Neuronal stem cell (in vitro differentiated cells): ENCODE data around the gene PHKG1. TPM values are rescaled to one million over a fixed set of nuclear protein-coding genes. Genes with fewer than 3 reads are reported as not detected.
"Not testable (repeated sequence)": the region's sequence is repeated elsewhere in the genome, so short reads cannot be mapped to it uniquely, and the experiment has no call there.

Experiments used
- DNase-seq: peaks from one replicate; pipeline ENCODE4 v3.0.0-alpha.2; 2013; ENCODE audit warnings: low spot score
- H2AFZ ChIP-seq: one replicate; pipeline ENCODE4 v1.6.1; 2013; ENCODE audit warnings: mild to moderate bottlenecking, low read length, inconsistent platforms
- H2AK5ac ChIP-seq: 2 replicates; pipeline ENCODE4 v1.6.1; 2013; ENCODE audit warnings: low read depth, mild to moderate bottlenecking, inconsistent platforms, low read length, moderate library complexity, mixed read lengths
- H2BK120ac ChIP-seq: 2 replicates; pipeline ENCODE4 v1.6.1; 2013; ENCODE audit warnings: low read depth, mild to moderate bottlenecking, inconsistent platforms, low read length, moderate library complexity, mixed read lengths
- H2BK12ac ChIP-seq: one replicate; pipeline ENCODE4 v1.6.1; 2013; ENCODE audit warnings: low read length, inconsistent platforms
- H2BK15ac ChIP-seq: 2 replicates; pipeline ENCODE4 v1.6.1; 2013; ENCODE audit warnings: mild to moderate bottlenecking, low read length, inconsistent platforms, mixed read lengths
- H2BK5ac ChIP-seq: one replicate; pipeline ENCODE4 v1.6.1; 2013; ENCODE audit warnings: inconsistent platforms, mild to moderate bottlenecking, low read length, moderate library complexity
- H3K14ac ChIP-seq: one replicate; pipeline ENCODE4 v1.6.1; 2013; ENCODE audit warnings: low read length, inconsistent platforms
- H3K18ac ChIP-seq: 2 replicates; pipeline ENCODE4 v1.6.1; 2013; ENCODE audit warnings: low read length, inconsistent platforms
- H3K23ac ChIP-seq: 2 replicates; pipeline ENCODE4 v1.6.1; 2013; ENCODE audit warnings: low read depth, mild to moderate bottlenecking, mixed read lengths, low read length, inconsistent platforms; ENCODE audit not compliant: poor library complexity
- H3K27ac ChIP-seq: replicated peaks from 3 replicates; pipeline ENCODE4 v1.5.1; 2013; ENCODE audit warnings: low read length, inconsistent platforms
- H3K27me3 ChIP-seq, 3 experiments: 2 replicates each; pipeline ENCODE4 v1.6.1; 2013; ENCODE audit warnings: low read length in 3 of 3, mild to moderate bottlenecking in 2 of 3, inconsistent platforms in 1 of 3, low read depth in 1 of 3, mixed read lengths in 1 of 3, moderate library complexity in 1 of 3; ENCODE audit not compliant: control insufficient read depth in 3 of 3, insufficient read depth in 3 of 3
- H3K36me3 ChIP-seq, 2 donors: replicated peaks in 1 of 2; 2 replicates each; pipeline ENCODE4 v1.6.1; 2013; ENCODE audit warnings: low read length in 2 of 2; ENCODE audit not compliant: control insufficient read depth in 2 of 2, insufficient read depth in 2 of 2
- H3K4ac ChIP-seq: 2 replicates; pipeline ENCODE4 v1.6.1; 2013; ENCODE audit warnings: inconsistent platforms, mild to moderate bottlenecking, low read length, moderate library complexity
- H3K4me1 ChIP-seq, 2 donors: 1 replicate in 1 of 2; 2 replicates in 1 of 2; pipeline ENCODE4 v1.6.1; 2013; ENCODE audit warnings: low read length in 2 of 2, low read depth in 1 of 2; ENCODE audit not compliant: control insufficient read depth in 2 of 2, insufficient read depth in 1 of 2
- H3K4me2 ChIP-seq: one replicate; pipeline ENCODE4 v1.6.1; 2013; ENCODE audit warnings: mild to moderate bottlenecking, low read length, inconsistent platforms; ENCODE audit not compliant: insufficient read depth, poor library complexity, severe bottlenecking
- H3K4me3 ChIP-seq, 2 donors: 2 replicates each; pipeline ENCODE4 v1.5.1; 2013; ENCODE audit warnings: low read length in 2 of 2, mild to moderate bottlenecking in 2 of 2, inconsistent platforms in 1 of 2, moderate library complexity in 1 of 2
- H3K79me1 ChIP-seq: one replicate; pipeline ENCODE4 v1.6.1; 2013; ENCODE audit warnings: low read depth, mild to moderate bottlenecking, inconsistent platforms, low read length, moderate library complexity
- H3K9ac ChIP-seq: one replicate; pipeline ENCODE4 v1.6.1; 2013; ENCODE audit warnings: mild to moderate bottlenecking, low read depth, low read length, inconsistent platforms; ENCODE audit not compliant: poor library complexity
- H3K9me3 ChIP-seq, 2 donors: replicated peaks in 1 of 2; 2 replicates each; pipeline versions ENCODE3 to v1.6.1; 2013; ENCODE audit warnings: low read length in 2 of 2, mild to moderate bottlenecking in 2 of 2, inconsistent platforms in 1 of 2, low read depth in 1 of 2, mixed read lengths in 1 of 2, moderate library complexity in 1 of 2; ENCODE audit not compliant: control insufficient read depth in 2 of 2, insufficient read depth in 1 of 2
- H4K8ac ChIP-seq: one replicate; pipeline ENCODE4 v1.6.1; 2013; ENCODE audit warnings: low read depth, mild to moderate bottlenecking, inconsistent platforms, low read length, moderate library complexity
- H4K91ac ChIP-seq: one replicate; pipeline ENCODE4 v1.6.1; 2013; ENCODE audit warnings: low read length, low read depth, mild to moderate bottlenecking, inconsistent platforms; ENCODE audit not compliant: poor library complexity
- WGBS, 2 donors: extraction: QIAGEN DNeasy Blood & Tissue Kit; methylation state at CpG; one replicate each; pipeline ENCODE4 v1.1.7; 2013; ENCODE audit warnings: missing lambda C conversion rate in 2 of 2, mixed read lengths in 1 of 2; ENCODE audit not compliant: insufficient read length in 2 of 2, insufficient replicate concordance in 1 of 2; ENCODE audit errors: extremely low coverage in 2 of 2; 5-methylcytosine and 5-hydroxymethylcytosine counted together
- small RNA-seq: library from polyadenylated mRNA; stranded (forward); fragments of <200 nt; extraction: miRNeasy Mini kit (QIAGEN cat#:217004); gene quantifications from one replicate; pipeline ENCODE3, GENCODE V24; 2013; ENCODE audit not compliant: insufficient read depth

The PHKG1 gene

GRCh38 chr7:56031556-56031955 lies 61.2 kb downstream of the PHKG1 start:
- H2AFZ ChIP-seq, H2BK15ac ChIP-seq, H3K18ac ChIP-seq, H3K23ac ChIP-seq, H4K91ac ChIP-seq, H3K9ac ChIP-seq, H3K4me1 ChIP-seq, H2BK12ac ChIP-seq, H3K9me3 ChIP-seq, H3K27me3 ChIP-seq, H2BK5ac ChIP-seq, H3K14ac ChIP-seq, H3K4me3 ChIP-seq, H4K8ac ChIP-seq, DNase-seq, H3K27ac ChIP-seq, H2BK120ac ChIP-seq, H3K4me2 ChIP-seq, H3K79me1 ChIP-seq, H3K4ac ChIP-seq, H2AK5ac ChIP-seq: not testable (repeated sequence)
- peaks cover 9 to 50% of the 10 kb centered on the region in 2 donors for H3K36me3 ChIP-seq
- no CpG with 5 or more reads among the region's 8 CpGs for WGBS, 2 donors

GRCh38 chr7:56030340-56030739 lies 62.4 kb downstream of the PHKG1 start:
- no peaks in the 10 kb centered on the region for H3K79me1 ChIP-seq
- no peaks in the 10 kb centered on the region for H3K4me1 ChIP-seq
- H3K23ac ChIP-seq = no peak overlapping the region
- H4K91ac ChIP-seq = no peak overlapping the region
- H3K4ac ChIP-seq = no peak overlapping the region
- H2AK5ac ChIP-seq = no peak overlapping the region
- no peak for DNase-seq
- H4K8ac ChIP-seq = no peak overlapping the region
- H3K18ac ChIP-seq = no peak overlapping the region
- H2BK12ac ChIP-seq = no peak overlapping the region
- H2BK120ac ChIP-seq = no peak overlapping the region
- H3K4me2 ChIP-seq = no peak overlapping the region
- no peak overlapping the region for H3K27ac ChIP-seq
- no peak overlapping the region for H3K9ac ChIP-seq
- H3K14ac ChIP-seq = no peak overlapping the region
- WGBS, 2 donors = no CpG with 5 or more reads among the region's 8 CpGs
- H2AFZ ChIP-seq = no peak overlapping the region
- no peaks in the 10 kb centered on the region for H3K27me3 ChIP-seq
- H2BK5ac ChIP-seq = no peak overlapping the region
- no peak overlapping the region for H2BK15ac ChIP-seq
- H3K9me3 ChIP-seq = no peaks in the 10 kb centered on the region
- no peak overlapping the region for H3K4me3 ChIP-seq
- peaks cover 10 to 60% of the 10 kb centered on the region in 2 donors for H3K36me3 ChIP-seq

Small RNA genes lying within 50 kb of the gene (small RNA-seq; reads per million reads assigned to genes)
- gene SNORA15 (1.6 reads per million), gene SNORA22B (not detected)
